Fibroblast of villous mesenchyme (primary cell): ENCODE measurements around the gene TEX51. TPM values are rescaled to one million over a fixed set of nuclear protein-coding genes. Genes with fewer than 3 reads are reported as not detected.

Experiments
- DNase-seq: peaks from one replicate; pipeline ENCODE4 v3.0.0-alpha.2; 2010; ENCODE audit warnings: low read depth
- H3K4me3 ChIP-seq: 2 replicates; pipeline ENCODE4 v1.5.1; 2011; ENCODE audit warnings: low read depth, mild to moderate bottlenecking, low read length
- total RNA-seq: library from RNA; depleted of rRNA; stranded (reverse); fragments of >200 nt; gene quantifications from 2 replicates; pipeline ENCODE4 v1.2.3, GENCODE V29; 2012
- TF ChIP-seq, protein P1 (sequence below): IDR thresholded peaks from 2 replicates; pipeline ENCODE4 v1.5.1; 2012; ENCODE audit warnings: low read depth, mild to moderate bottlenecking, low read length; ENCODE audit not compliant: insufficient read depth

TEX51 gene
- total RNA-seq, 1 donor = not detected

DNA sequence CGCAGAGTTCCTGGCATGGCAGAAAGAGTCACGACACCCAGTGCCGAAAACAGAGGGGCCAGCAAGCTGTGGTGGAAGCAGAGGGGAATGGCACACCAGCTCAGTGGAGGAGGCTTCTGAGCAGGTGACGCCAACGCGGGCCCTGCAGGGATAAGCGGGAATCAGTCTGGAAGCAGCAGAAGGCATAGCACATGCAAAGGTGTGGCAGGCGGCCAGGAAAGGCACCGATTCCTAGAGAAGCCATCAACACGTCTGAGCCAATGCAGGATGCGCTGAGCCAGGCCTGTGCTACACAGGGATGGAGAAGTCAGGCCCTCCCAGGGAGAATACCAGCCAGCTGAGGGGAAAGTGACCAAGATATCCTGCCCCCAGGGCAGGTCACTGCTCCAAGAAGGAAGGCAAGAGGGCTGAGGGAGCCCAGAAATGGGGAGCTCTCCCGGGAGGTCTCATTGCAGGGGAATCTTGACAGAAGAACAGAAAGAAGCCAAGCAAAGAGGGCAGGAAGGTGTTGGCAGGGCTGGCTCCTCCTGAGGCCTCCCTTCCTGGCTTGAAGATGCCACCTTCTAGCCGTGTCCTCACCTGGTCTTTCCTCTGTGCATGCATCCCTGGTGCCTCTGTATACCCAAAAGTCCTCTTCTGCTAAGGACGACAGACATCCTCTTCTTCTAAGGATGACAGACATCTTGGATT, 16.3 kb downstream of the TEX51 start:
- TF ChIP-seq, protein P1, sequence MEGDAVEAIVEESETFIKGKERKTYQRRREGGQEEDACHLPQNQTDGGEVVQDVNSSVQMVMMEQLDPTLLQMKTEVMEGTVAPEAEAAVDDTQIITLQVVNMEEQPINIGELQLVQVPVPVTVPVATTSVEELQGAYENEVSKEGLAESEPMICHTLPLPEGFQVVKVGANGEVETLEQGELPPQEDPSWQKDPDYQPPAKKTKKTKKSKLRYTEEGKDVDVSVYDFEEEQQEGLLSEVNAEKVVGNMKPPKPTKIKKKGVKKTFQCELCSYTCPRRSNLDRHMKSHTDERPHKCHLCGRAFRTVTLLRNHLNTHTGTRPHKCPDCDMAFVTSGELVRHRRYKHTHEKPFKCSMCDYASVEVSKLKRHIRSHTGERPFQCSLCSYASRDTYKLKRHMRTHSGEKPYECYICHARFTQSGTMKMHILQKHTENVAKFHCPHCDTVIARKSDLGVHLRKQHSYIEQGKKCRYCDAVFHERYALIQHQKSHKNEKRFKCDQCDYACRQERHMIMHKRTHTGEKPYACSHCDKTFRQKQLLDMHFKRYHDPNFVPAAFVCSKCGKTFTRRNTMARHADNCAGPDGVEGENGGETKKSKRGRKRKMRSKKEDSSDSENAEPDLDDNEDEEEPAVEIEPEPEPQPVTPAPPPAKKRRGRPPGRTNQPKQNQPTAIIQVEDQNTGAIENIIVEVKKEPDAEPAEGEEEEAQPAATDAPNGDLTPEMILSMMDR = no peak
- no peak for DNase-seq
- H3K4me3 ChIP-seq = no peak overlapping the region

DNA sequence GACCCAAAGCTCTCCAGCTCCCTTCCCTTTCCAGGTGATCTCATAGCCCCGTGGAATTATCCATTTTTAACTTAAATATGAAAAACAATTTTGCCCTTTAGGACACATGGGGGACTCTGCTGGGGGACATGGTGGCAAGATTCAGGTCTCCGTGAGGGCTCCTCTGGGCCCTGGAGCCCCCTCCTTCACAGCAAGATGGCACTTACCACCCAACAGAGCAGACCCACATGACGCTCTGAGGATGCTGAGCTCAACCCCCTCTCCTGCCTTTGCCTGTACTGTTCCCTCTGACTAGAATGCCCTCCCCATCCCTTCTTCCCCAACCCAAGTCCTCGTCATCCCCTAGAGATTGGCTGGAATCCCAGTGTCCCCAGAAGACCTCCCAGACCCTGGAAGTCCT, 17.2 kb downstream of the TEX51 start:
- no peak overlapping the region for H3K4me3 ChIP-seq
- no peak for DNase-seq
- TF ChIP-seq, protein P1 = no peak

DNA sequence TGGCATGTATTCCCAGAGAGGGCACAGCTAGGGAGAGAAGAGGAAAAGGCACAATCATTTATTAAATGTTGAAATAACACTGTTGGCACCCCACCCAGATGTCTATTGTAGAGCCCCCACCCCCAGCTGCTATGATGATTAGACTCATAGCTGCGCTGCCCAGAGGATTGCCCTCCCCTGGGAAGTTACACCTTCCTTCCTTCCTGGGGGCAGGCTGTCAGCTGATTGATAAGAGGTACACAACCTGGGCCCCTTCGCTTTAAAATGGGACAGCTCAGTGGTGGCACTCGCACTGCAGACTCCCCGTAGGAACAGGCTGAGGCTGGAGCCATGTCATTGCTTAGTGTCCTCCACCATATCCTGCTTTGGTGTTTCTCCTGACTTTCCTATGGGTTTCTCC, 18.1 kb downstream of the TEX51 start:
- TF ChIP-seq, protein P1 = no peak
- no peak overlapping the region for H3K4me3 ChIP-seq
- DNase-seq = no peak

DNA sequence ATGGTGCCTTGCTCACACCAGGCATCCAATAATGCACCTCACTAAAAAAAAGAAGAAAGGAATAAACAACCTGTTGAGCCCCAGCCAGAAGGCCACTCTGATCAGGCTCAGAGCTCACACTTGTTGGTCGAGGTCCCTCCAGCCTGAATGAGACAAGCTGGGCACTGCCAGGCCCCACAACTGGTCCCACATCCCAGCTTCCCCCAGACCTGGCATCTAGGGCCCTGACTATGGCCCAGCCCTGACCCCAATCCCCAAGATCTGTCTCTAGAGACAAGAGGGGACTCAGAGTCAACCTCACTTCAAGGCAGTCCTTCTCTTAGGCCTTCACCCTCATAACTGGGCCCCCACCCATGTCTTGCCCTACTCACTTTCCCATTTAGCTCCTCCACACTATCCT, 22.4 kb downstream of the TEX51 start:
- TF ChIP-seq, protein P1 = no peak

DNA sequence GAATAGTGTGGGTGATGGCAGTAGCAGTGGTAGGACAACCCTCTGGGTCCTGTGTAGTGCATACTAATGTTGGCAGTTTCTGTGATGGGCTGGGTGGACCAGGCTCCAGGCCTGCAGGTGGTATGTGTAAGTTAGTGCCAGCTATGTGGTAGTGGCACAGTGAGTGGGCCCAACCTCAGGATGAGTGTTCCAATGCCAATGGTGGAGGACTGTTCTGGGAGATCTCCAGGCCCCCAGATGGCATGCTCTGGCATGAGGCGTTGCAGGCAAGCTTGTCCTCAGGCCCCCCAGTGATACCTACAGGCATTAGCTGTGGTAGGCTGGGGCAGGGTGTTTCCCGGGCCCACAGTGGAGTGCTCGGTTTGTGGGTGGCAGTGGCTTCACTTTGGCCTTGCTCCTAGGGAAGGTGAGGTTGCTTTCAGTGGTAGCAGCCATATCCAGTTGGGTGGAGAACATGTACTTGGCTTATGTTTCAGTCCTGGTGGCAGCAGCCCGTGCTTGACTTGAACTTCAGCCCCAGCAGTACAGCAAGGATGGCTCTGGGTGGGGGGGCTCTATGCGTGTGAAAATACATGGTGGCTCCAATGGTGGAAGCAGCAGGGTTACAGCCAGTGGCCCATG, 32.4 kb downstream of the TEX51 start:
- H3K4me3 ChIP-seq = no peak overlapping the region
- TF ChIP-seq, protein P1 = no peak
- DNase-seq = no peak

More for the DNA sequence above, 22.4 kb downstream of the TEX51 start:
- no peak for DNase-seq
- H3K4me3 ChIP-seq = no peak overlapping the region

DNA sequence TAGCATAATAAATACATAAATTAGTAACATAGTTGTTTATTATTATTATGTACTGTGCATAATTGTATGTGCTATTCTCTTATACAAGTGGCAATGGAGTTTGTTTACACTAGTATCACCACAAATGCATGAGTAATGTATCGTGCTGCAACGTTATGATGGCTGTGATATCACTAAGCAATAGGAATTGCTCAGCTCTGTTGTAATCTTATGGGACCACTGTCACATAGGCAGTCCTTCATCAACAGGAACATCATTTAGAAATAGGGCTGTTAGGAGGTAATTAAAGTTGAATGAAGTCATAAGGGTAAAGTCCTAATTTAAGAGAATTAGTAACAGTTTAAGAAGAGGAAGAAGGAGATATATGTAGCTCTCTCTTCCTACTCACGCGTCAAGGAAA, 33.8 kb downstream of the TEX51 start:
- peak; percentile 6 for DNase-seq
- H3K4me3 ChIP-seq = no peak overlapping the region
- TF ChIP-seq, protein P1 = no peak
